ENCODE data around the gene CADPS.
"Not testable (repeated sequence)": the region's sequence is repeated elsewhere in the genome, so short reads cannot be mapped to it uniquely, and the experiment has no call there.

CADPS gene

GRCh38 chr3:62586356-62586755 lies 288.9 kb downstream of the CADPS start:
- no peak for DNase-seq

- DNase-seq: no peak
Observed at GRCh38 chr3:62585861-62586260, 289.4 kb downstream of the CADPS start.

GRCh38 chr3:62584636-62585035 lies 290.6 kb downstream of the CADPS start:
- no peak for DNase-seq

GRCh38 chr3:62582495-62583172 lies 292.6 kb downstream of the CADPS start:
- DNase-seq: no peak

- not testable (repeated sequence) for DNase-seq
Observed at GRCh38 chr3:62580485-62580884, 294.7 kb downstream of the CADPS start.

- DNase-seq: no peak
Observed at GRCh38 chr3:62577153-62577552, 298.1 kb downstream of the CADPS start.

- no peak for DNase-seq
Observed at GRCh38 chr3:62574266-62574898, 300.8 kb downstream of the CADPS start.

- DNase-seq: no peak
Observed at GRCh38 chr3:62571916-62572315, 303.3 kb downstream of the CADPS start.

- no peak for DNase-seq
Observed at GRCh38 chr3:62570888-62571287, 304.3 kb downstream of the CADPS start.

- DNase-seq: no peak
Observed at GRCh38 chr3:62569609-62570008, 305.6 kb downstream of the CADPS start.

- no peak for DNase-seq
Observed at GRCh38 chr3:62567097-62568021, 307.9 kb downstream of the CADPS start.

GRCh38 chr3:62566022-62566557 lies 309.1 kb downstream of the CADPS start:
- DNase-seq: no peak

- DNase-seq: no peak
Observed at GRCh38 chr3:62562596-62562995, 312.6 kb downstream of the CADPS start.

- DNase-seq: no peak
Observed at GRCh38 chr3:62562017-62562416, 313.2 kb downstream of the CADPS start.

- no peak for DNase-seq
Observed at GRCh38 chr3:62559831-62560445, 315.3 kb downstream of the CADPS start.

- peak; percentile 63 for DNase-seq
Observed at GRCh38 chr3:62558549-62559112, 316.6 kb downstream of the CADPS start.

- no peak for DNase-seq
Observed at GRCh38 chr3:62557983-62558382, 317.2 kb downstream of the CADPS start.

- no peak for DNase-seq
Observed at GRCh38 chr3:62557450-62557849, 317.8 kb downstream of the CADPS start.

GRCh38 chr3:62556121-62556815 lies 318.9 kb downstream of the CADPS start:
- DNase-seq: no peak

GRCh38 chr3:62554264-62554799 lies 320.9 kb downstream of the CADPS start:
- no peak for DNase-seq

GRCh38 chr3:62553811-62554210 lies 321.4 kb downstream of the CADPS start:
- DNase-seq: no peak

GRCh38 chr3:62551556-62551955 lies 323.7 kb downstream of the CADPS start:
- peak; percentile 58 for DNase-seq

All from islet precursor cell (in vitro differentiated cells).